Measurements from ENCODE around the gene C3orf22.
"Not testable (repeated sequence)": the region's sequence is repeated elsewhere in the genome, so short reads cannot be mapped to it uniquely, and the experiment has no call there.

Gene C3orf22, protein sequence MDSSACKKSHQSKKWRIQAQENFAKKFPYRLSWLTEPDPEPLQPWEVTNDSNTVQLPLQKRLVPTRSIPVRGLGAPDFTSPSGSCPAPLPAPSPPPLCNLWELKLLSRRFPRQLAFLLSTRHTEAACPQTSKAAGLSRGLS

DNA sequence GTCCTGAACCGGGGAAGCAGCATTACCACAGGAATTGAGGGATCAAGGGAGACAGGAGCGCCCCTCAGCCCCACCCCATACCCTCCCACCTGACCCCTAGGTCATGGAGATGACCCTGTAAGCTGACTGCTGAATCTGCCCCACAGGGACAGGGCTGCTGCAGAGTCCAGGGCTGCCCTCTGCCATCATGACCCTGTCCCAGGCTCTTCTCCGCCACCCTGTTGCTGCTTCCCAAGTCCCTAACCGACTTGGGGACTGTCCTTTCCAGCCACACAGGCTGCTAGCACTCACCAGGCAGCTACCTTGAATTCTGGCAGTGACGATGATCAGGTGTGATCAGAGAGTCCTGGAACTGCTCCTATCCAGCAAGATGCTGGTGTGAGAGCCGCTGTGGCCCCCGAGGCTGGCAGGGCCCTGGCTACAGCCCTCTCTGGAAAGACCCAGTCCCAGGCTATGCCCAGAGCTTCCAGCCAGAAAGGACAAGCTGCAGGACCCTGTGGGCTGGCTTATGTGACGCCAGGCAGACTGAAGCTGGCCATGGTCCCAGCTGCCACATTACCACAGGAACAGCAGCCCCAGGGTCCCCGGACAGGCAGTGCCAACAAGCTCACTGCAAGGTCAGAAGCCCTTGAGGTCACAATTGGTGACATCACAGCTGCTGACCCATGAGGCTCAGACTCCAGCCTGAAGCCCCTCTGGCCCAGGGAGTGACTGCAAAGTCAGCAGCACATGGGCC, at the start of gene C3orf22:
Gene C3orf22 (minus strand): TSS at position 597 of the 736 bp plus-strand sequence. CDS start 5,542 bp downstream, outside the sequence.
- DNase-seq (ENCODE audit: low read depth in 1 of 2, low spot score in 1 of 2): no peak

DNA sequence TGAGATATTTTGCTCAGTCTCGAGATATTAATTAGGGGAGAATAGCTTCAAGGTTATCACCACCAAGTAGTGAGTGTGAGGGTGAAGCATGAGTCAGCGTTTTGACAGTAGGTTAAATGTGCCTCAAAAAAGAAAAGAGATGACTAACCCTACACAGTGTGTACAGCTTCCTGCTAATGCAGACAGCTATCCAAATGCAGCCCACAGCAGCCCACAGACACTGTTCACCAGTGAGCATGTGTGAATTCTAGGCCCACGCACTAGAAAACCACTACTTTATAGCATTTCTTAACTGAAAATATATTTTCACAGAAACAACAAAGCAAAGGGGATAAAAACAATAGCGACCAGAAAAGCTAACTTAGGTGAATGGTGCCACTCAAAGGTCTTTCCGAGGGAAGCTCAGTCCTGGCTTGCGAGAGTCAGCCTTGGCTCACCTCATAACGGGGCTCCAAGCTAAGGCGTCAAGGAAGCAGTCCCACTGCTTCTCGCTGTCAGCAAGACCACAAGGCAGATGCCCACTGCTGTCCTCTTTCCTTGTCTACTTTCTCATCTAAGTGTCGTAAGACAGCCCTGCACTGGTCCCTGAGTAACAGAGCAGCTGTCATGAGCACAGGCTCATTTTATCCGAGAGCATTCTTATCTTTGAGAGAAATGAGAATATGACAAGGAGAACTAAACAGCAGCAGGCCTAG, 48.6 kb upstream of the C3orf22 start:
- no peak for DNase-seq (ENCODE audit: low read depth in 1 of 2, low spot score in 1 of 2)

GRCh38 chr3:126606001-126606400, 47.3 kb upstream of the C3orf22 start:
- no peak for DNase-seq (ENCODE audit: low read depth in 1 of 2, low spot score in 1 of 2)

- no peak for DNase-seq (ENCODE audit: low read depth in 1 of 2, low spot score in 1 of 2)
Observed at GRCh38 chr3:126604691-126605090, 46.0 kb upstream of the C3orf22 start.

DNA sequence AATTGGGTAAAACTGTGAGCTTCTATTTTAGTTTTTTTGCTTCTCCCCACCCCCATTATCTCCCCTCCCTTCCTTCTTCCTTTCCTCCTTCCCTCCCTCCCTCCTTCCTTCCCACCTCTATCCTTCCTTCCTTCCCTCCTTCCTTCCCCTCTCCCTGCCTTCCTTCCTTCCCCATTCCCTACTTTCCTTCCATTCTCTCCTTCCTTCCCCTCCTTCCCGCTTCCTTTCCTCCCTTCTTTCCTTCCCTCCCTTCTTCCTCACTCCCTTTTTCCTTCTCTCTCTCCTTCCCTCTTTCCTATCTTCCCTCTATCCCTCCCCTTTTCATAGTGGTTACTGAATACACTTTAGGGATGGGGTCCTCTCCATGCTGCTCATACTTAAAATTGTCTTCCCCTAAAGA, 40.4 kb upstream of the C3orf22 start:
- no peak for DNase-seq (ENCODE audit: low read depth in 1 of 2, low spot score in 1 of 2)

- DNase-seq (ENCODE audit: low read depth in 1 of 2, low spot score in 1 of 2): not testable (repeated sequence)
Observed at GRCh38 chr3:126595479-126595878, 36.7 kb upstream of the C3orf22 start.

DNA sequence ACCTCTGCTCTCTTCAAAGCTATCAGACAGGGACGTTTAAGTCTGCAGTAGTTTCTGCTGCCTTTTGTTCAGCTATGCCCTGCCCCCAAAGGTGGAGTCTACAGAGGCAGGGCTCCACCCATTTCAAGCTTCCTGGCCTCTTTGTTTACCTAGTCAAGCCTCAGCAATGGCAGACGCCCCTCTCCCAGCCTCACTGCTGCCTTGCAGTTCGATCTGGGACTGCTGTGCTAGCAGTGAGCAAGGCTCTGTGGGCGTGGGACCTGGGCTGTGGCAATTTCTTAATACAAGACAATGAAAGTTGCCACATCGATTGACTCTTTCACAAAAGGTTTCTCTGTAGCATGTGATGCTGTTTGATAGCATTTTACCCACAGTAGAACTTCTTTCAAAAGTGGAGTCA, 32.8 kb upstream of the C3orf22 start:
- DNase-seq (ENCODE audit: low read depth in 1 of 2, low spot score in 1 of 2): not testable (repeated sequence)

DNA sequence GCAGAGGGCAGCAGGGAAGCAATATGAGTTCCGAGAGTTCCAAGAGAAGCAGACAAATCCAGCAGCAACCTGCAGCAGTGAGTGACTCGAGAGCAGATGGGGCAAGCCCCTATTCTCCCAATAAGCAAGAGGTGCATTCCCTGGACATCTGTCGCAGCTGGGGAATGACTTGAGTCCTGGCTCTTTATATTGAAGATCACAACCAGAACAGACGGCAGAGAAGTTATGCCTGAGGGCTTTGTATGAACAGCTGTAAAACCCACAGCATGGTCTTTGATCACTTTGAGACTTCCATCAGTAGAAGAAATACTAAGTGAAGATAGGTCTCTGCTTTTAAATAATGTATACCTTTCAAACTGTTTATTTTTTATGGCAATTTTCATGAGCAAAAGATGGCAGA, 23.6 kb upstream of the C3orf22 start:
- no peak for DNase-seq (ENCODE audit: low read depth in 1 of 2, low spot score in 1 of 2)

DNA sequence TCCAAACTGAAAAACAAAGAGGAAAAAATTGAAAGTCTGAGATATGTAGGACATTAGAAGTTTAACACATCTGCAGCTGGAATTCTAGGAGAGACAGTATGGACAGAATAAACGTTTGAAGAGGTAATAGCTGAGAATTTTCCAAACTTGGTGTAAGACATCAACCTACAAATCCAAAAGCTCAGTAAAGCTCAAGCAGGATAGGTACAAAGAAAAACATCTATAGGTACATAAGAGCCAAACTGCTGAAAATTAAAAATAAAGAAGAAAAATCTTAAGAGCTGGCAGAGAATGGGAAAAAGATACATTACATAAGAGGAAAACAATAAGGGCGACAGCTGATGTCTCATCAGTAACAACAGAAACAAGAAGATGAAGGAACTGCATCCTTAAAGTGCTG, 22.8 kb upstream of the C3orf22 start:
- no peak for DNase-seq (ENCODE audit: low read depth in 1 of 2, low spot score in 1 of 2)

GRCh38 chr3:126580746-126581145, 22.0 kb upstream of the C3orf22 start:
- DNase-seq (ENCODE audit: low read depth in 1 of 2, low spot score in 1 of 2): no peak

GRCh38 chr3:126578702-126579101, 20.0 kb upstream of the C3orf22 start:
- DNase-seq (ENCODE audit: low read depth in 1 of 2, low spot score in 1 of 2): no peak

- no peak for DNase-seq (ENCODE audit: low read depth in 1 of 2, low spot score in 1 of 2)
Observed at GRCh38 chr3:126577261-126577660, 18.5 kb upstream of the C3orf22 start.

DNA sequence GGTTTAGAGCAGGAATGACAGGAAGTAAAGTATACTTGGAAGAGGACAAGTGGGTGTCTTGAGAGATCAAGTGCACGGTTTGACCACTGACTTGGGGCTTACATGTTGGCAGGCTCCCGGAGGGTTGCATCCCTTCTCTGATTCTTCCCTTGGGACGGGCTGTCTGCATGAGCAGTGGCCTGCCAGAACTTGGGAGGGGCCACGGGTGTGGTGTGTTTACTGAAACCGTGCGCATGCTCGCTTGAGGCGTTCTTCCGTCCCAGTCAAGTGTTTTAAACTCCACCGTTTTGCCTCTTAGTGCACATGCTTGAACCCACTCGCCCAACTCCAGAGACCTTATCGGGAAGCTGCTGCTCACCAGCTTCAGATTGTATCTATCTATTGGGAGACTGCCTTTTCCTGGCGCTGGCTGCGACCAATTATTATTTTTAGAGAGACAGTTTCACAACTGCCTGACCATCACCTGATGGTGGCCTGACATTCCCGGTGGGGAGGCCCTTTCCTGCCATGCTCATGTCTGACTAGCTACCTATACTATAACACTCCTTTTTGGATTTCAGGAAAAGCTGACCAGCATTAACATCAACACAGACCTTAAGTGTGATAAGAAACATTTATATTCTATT, 14.9 kb upstream of the C3orf22 start:
- no peak for DNase-seq (ENCODE audit: low read depth in 1 of 2, low spot score in 1 of 2)

GRCh38 chr3:126571078-126571477, 12.3 kb upstream of the C3orf22 start:
- DNase-seq (ENCODE audit: low read depth in 1 of 2, low spot score in 1 of 2): no peak

DNA sequence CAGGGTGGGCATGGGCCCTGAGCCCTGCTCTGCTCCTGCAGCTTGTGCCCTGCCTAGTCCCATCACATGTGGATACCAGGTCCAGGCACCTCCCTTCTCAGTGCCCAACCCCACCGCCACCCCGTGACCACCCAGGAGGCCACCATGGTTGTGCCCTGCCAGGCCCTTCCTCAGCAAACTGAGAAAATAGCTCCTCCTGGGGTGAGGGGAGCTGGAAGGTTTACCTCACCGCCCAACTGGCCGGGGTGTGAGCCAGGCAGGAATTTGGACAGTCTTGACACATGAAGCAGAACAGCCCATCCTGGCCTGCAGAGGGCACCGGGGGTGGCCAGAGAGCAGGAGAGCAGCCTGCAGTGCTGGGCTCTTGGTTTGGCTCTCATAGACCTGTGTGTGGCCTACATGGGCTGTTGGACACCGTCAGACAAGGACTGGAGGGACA, 11.4 kb upstream of the C3orf22 start:
- DNase-seq (ENCODE audit: low read depth in 1 of 2, low spot score in 1 of 2): no peak

DNA sequence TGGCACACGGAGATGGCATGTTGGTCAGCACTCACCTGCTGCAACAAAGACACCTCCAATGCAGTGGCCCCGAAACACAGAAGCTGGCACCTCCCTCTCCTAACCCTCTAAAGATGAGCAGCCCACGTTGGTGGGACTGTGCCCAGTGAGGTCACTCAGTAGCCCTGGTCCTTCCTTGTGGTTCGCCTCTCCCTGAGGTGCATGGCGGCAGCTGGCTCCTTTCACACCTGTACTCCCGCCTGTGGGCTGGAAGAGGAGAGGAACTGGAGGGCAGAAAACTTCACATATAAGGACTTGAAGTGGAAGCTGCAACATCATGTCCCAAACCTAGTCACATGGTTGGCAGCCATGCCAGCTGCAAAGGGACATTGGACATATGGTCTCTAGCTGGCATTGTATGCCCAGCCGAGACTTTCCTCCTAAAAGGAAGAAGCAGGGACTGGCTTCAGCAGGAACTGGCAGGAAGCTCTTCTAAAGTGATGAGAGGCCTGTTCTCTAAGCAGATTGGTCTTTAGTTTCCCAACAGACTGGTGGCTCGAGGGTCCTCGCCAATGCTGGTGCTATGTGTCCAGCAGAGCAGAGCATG, 10.8 kb upstream of the C3orf22 start:
- no peak for DNase-seq (ENCODE audit: low read depth in 1 of 2, low spot score in 1 of 2)

DNA sequence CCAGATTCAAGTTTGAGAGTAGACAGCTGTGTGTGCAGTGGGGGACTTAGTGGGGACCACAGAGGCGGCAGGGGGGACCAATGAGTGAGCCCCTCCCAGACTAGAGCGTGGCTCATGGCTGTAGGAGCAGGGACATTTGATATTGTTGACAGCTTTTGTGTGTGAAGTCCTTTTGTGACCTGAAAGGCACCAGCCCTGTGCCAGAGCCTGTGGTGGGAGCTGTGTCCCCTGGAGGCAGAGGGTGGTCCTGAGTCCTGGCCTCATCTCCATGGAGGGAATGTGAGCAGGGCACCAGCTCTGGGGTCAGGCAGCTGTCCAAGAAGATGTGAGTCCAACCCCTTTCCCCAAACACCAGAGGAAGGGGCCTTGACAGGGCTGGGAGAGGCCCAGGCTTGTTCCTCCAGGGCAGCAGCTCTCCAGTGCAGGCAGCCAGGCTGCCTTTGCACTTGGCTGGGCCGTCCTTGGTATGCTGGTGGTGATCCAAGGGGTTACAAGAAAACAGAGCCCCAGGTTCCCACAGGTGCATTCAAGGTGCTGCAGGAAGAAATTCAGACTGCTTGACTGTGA, 10.1 kb upstream of the C3orf22 start:
- DNase-seq (ENCODE audit: low read depth in 1 of 2, low spot score in 1 of 2): no peak

DNA sequence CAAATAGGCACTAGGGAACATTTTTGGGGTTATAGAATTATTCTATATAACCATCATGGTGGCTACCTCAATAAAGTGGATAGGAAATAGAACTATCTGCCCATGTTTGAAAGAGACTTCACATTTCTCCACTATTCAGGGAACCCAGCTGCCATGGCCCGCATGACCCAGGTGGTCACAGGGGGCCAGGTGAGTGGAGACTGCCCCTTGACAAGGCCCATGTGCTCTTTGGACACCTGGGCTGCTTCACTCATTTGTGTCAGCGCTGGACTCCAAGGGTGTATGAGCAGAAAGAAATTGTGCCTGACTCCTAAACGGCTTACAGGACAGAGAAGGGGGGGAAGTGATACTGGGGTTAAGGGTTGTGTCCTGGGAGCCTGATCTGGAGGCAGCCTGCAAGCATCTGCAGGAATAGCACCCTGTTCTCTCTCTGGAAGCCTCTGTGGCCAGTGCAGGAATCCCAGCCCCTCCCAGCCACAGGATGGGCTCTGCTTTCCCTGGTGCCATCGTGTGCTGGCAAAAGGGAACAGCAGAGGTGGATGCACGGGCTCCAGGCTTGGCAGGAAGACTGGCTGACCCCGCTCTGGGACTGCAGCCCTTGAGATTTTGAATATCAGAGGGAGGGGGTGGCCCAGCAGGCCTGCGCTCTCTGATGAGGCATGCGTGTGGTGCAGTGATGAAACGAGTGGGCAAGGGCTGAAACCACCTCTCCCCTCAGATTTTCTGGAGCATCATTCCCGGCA, 9.1 kb upstream of the C3orf22 start:
- no peak for DNase-seq (ENCODE audit: low read depth in 1 of 2, low spot score in 1 of 2)

DNA sequence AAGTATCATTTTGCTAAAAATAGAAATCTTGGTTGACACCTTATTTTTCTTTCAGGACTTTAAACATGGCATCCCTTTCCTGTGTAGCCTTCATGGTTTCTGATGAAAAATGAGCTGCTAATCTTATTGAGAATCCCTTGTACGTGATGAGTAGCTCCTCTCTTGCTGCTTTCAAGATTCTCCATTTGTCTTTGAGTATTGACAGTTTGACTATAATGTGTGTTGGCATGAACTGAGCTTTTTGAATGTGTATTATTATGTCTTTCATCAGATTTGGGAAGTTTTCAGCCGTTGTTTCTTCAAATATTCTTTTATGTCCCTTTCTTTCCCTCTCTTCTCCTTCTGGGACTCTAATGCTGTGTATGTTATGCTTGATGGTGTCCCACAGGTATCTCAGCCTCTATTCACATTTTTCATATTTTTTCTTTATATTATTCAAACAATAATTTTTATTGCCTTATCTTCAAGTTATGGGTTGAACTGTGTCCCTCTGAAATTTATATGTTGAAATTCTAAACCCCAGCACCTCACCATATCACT, 4.1 kb upstream of the C3orf22 start:
- DNase-seq (ENCODE audit: low read depth in 1 of 2, low spot score in 1 of 2): no peak

DNA sequence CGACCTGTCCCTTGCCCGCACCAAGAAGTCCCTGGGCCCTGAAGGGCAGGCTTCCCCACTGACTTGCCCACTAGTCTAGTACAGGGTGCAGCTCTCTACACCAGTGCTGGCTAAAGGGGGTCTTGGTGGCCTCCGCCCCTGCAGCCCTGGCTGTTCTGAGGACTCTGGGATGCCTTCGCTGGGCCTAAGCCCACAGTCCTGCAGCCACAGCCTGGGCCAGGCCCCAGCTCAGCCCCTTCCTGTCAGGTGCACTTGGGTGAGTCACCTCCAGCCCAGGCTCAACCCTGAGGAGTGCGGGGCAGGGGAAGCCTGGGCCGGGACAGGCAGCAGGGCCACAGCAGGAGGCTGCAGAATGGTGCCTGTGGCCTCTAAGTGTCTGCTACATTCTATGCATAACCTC, 971 bp downstream of the C3orf22 start:
- no peak for DNase-seq (ENCODE audit: low read depth in 1 of 2, low spot score in 1 of 2)
